ENCODE measurements around the gene CACNA1D.

The CACNA1D gene

GRCh38 chr3:53733446-53733845, 239.0 kb downstream of the CACNA1D start:
- in situ Hi-C loops (cut with HindIII; ENCODE audit: low sequenced_read_pairs): no loop called here

DNA sequence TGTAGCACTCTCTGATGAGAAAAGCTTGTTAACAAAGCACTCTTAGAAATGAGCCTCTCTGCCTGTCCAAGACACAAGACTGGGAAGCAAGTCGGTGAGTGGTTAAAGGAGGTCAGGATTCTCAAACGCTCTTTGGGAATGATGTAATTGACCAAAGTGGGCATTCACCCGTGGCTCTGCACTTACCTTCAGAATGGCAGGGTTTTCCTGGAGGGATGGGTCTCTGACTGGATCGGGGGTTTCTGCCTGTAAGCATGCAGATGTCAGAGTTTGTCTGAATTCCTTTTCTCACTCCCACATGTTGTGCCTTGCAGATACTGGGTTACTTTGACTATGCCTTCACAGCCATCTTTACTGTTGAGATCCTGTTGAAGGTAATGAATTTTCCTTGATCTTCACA, 245.6 kb downstream of the CACNA1D start:
- in situ Hi-C loops (cut with HindIII; ENCODE audit: low sequenced_read_pairs): no loop called here

GRCh38 chr3:53740956-53741355, 246.5 kb downstream of the CACNA1D start:
- in situ Hi-C loops (cut with HindIII; ENCODE audit: low sequenced_read_pairs): no loop called here

GRCh38 chr3:53744351-53744750, 249.9 kb downstream of the CACNA1D start:
- in situ Hi-C loops (cut with HindIII; ENCODE audit: low sequenced_read_pairs): no loop called here

DNA sequence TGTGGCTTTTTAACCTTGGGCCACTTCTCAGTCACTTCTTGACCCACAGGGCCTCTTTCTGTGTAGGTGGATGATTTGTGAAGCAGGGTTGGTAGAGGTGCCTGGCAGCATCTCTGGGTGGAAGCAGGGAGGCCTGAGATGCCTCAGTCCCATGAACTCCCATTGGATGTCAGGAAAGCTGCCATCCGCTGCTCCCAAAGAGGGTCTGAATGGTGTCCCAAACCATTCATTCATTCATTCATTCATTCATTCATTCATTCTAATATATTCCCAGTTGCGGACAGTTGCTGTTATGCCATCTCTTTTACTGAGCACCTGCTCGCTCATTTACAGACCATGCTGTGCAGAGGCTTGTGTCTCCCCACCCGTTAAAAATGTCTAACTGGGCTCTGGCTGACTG, 253.1 kb downstream of the CACNA1D start:
- in situ Hi-C loops (cut with HindIII; ENCODE audit: low sequenced_read_pairs): no loop called here

DNA sequence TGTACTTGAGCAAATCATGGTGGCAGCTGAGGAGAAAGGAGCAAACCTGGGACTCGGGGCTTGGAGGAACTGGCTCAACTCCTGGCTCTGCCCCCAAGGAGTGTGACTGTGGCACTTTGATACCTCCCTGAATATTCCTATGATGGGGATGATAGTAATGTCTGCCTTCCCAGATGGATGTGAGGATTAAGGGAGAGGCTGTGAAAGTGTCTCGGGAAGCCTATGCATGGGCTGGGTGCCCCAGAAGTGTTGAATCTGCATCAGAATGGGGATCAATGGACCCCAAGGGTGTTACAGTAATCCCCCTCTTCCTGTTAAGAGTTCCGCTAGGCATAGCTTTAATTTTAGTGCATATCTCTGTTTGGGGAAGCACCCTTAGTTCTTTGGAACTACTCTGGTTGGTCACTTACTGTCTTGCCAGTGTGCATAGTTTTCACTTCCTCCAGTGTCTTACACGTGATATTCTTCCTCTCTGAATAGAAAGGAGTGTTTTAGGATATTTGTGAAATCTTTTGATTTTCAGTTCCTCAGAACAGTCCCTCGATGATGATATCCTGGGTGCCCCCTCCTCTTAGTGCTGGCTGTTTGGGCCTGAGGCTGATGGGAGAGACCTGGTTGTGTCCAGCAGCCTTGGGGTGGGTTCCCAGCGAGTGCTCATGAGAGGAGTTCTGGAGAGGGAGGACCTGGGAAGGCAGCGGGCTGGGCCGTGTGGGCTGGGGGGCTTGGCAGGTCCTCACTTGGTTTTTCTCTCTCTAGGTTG, 254.3 kb downstream of the CACNA1D start:
- in situ Hi-C loops (cut with HindIII; ENCODE audit: low sequenced_read_pairs): no loop called here

- in situ Hi-C loops (cut with HindIII; ENCODE audit: low sequenced_read_pairs): no loop called here
Measured at GRCh38 chr3:53749448-53749847, 255.0 kb downstream of the CACNA1D start.

DNA sequence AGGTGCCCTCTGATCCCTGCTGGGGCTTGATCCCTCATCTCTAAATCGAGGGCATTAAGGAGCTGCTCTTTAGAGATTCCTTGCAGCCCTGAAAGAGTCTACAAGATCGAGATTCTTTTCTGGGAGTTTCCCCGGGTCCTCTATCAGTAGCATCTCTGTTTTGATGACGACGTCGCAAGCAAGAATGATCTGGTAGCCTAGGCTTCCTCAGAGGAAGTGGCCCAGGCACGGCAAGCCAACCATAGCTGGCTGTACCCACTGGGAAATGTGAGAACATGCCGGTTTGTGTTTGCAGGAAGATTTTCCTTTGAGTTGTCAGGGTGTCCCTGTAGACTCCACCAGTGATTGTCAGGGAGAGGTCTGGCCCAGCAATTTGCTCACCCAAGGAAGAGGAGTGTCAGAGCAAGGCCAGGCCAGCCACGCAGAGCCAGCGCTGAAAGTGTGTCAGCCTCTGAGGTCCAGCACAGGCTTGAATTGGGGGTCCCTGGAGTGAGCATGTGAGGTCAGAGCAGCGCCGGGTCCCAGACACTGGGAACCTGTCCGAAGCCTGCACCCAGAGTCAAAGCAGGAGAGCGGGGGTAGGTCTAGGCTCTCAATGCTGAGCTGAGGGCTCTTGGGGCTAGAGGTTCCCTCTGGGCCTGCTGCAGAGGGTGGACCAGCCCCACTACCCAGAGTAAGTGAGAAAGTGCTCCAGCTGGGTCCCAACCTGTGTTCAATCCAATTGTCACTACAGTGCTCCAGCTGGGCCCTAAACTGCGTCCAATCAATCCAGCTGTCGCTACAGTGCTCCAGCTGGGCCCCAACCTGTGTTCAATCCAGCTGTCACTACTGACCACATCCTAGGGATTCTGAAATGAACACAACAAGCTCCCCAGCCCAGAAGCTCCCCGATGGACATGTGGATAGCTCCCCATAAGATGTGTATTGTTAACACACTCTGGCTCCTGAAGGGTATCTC, 256.1 kb downstream of the CACNA1D start:
- in situ Hi-C loops (cut with HindIII; ENCODE audit: low sequenced_read_pairs): no loop called here

- in situ Hi-C loops (cut with HindIII; ENCODE audit: low sequenced_read_pairs): no loop called here
Measured at GRCh38 chr3:53753518-53754183, 259.2 kb downstream of the CACNA1D start.

- in situ Hi-C loops (cut with HindIII; ENCODE audit: low sequenced_read_pairs): no loop called here
Measured at GRCh38 chr3:53754325-53754724, 259.9 kb downstream of the CACNA1D start.

DNA sequence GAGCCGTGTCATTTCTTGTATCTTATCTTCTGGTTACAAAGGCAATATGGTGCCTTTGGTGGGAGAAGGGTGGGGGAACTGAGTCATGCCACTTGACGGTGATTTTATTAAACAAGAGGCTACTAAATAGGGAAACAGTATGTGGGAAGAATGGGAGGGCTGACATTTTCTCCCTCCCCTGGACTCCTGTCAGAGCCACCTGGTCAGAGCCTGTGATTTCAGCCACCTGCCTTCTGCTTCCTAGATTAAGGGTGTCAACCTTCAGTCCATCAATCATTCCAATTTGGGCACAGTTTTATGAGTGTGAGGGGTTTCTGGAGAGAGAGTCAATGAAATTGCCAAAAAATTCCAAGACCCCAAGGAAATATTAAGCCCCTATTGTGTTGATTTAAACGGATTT, 264.4 kb downstream of the CACNA1D start:
- in situ Hi-C loops (cut with HindIII; ENCODE audit: low sequenced_read_pairs): no loop called here

DNA sequence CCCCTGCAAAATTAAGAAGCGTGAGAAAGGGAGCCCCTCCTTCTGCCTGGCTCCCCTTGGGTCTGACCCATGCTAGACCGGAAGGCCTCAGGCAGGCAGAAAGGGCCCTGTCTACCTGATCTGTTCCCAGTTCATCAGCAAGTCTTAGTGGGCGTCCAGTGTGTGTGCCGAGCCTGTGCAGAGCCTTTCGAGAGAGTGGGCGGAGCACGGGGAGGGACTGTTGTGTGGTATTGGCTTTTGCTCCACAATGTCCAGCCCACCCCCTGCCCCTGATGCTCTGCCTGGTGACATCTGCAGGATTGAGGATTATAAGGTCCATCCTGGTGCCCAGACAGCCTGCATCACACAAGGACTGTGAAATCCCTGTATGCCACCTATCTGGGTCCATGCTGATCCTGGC, 268.9 kb downstream of the CACNA1D start:
- in situ Hi-C loops (cut with HindIII; ENCODE audit: low sequenced_read_pairs): no loop called here

DNA sequence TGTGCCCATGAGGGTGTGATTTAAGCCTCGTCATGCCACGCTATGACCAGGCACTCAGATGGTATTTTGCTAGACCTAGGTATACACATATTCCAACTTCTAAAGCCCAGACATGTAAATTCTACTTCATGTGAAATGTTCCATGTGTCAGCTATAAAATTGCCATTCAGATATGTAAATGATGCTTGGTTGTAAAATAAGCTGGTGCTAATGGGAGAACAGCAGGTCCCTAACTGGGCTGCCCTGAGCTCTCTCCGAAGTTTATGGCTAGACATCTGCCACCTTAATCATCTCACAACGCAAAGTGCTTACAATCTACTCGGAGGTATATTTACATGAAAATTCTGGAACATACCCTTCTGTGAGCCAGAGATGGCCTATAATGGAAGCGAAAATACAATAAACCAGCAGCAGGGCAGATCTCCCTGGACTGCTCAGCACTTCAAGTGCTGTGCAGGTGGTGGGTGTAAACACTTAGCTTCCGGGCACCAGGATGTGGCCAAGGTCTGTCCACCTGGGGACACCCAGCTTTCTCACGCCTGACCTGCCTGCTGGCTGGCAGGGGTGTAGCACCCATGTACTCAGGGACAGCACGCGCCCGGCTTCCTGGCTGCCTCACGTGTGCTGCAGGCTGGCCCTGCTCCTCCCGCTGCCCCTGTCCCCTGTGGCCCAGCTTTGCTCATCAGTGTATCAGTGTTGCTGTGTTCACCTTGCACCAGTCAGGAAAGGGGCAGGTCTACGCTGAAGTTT, 269.8 kb downstream of the CACNA1D start:
- in situ Hi-C loops (cut with HindIII; ENCODE audit: low sequenced_read_pairs): no loop called here

GRCh38 chr3:53765753-53766152, 271.3 kb downstream of the CACNA1D start:
- in situ Hi-C loops (cut with HindIII; ENCODE audit: low sequenced_read_pairs): no loop called here

GRCh38 chr3:53766706-53767105, 272.3 kb downstream of the CACNA1D start:
- in situ Hi-C loops (cut with HindIII; ENCODE audit: low sequenced_read_pairs): no loop called here

- in situ Hi-C loops (cut with HindIII; ENCODE audit: low sequenced_read_pairs): no loop called here
Measured at GRCh38 chr3:53768478-53769459, 274.4 kb downstream of the CACNA1D start.

- in situ Hi-C loops (cut with HindIII; ENCODE audit: low sequenced_read_pairs): no loop called here
Measured at GRCh38 chr3:53772562-53772961, 278.2 kb downstream of the CACNA1D start.

- in situ Hi-C loops (cut with HindIII; ENCODE audit: low sequenced_read_pairs): no loop called here
Measured at GRCh38 chr3:53773021-53773436, 278.6 kb downstream of the CACNA1D start.

DNA sequence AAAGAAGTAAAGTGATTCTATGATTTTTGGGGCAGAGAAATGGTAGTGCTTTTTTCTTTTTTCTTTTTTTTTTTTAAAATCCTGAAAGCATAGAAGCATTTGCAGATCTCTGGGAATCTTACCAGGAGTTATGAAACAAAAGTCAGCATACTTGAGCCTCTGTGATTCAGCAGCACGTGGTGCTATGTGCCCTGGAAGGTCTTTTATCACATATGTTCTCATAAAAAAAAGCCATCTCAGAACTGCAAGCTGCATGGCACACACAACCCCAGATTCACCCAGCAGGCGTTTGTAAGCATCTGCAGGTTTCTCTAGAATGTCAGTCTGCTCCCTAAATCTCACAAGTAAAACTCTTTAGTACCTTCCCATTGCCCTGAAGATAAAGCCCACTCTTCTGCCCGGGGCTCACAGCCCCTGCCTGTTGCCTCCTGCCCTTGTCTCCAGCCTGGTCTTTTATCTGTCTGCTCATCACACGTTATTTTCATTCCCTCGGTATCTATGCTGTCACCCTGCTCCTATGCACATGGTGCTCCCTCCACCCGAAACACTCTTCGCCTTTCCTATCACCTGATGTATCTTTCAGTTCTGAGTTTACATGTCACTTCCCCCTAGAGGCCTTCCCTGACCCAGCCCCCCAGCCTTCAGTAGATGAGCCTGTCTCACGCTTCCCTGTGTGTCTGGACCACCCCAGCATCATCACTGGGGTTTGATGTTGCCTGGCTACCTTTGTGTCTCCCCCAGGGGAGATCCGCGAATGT, 279.4 kb downstream of the CACNA1D start:
- in situ Hi-C loops (cut with HindIII; ENCODE audit: low sequenced_read_pairs): no loop called here

Measured in endothelial cell of hepatic sinusoid (primary cell).